CD14-positive monocyte (primary cell): ENCODE results near the gene LSG1. TPM values are rescaled to one million over a fixed set of nuclear protein-coding genes. Genes with fewer than 3 reads are reported as not detected.

Source experiments
- DNase-seq, 3 donors: peaks; one replicate each; pipeline ENCODE4 v3.0.0-alpha.2; 2011 to 2022
- H2AFZ ChIP-seq: 2 replicates; pipeline ENCODE4 v1.6.0; 2012; ENCODE audit warnings: mild to moderate bottlenecking, low read depth, low read length, inconsistent platforms; ENCODE audit not compliant: insufficient read depth, poor library complexity, severe bottlenecking
- H3K27ac ChIP-seq, 2 donors: 1 replicate in 1 of 2; 2 replicates in 1 of 2; pipeline ENCODE4 v1.5.1; 2012 to 2013; ENCODE audit warnings: low read length in 2 of 2, control low read depth in 1 of 2, inconsistent platforms in 1 of 2, low read depth in 1 of 2, mild to moderate bottlenecking in 1 of 2
- H3K27me3 ChIP-seq, 2 donors: one replicate each; pipeline versions ENCODE4 v1.6.0 to v1.6.1; 2011 to 2013; ENCODE audit warnings: low read length in 2 of 2; ENCODE audit not compliant: control insufficient read depth in 2 of 2, insufficient read depth in 2 of 2
- H3K36me3 ChIP-seq, 2 donors: replicated peaks in 1 of 2; 1 replicate in 1 of 2; 2 replicates in 1 of 2; pipeline versions ENCODE4 v1.5.1 to v1.6.1; 2012 to 2013; ENCODE audit warnings: low read length in 2 of 2, control low read depth in 1 of 2, inconsistent platforms in 1 of 2, mild to moderate bottlenecking in 1 of 2; ENCODE audit not compliant: insufficient read depth in 2 of 2, control insufficient read depth in 1 of 2
- H3K4me1 ChIP-seq, 2 donors: 1 replicate in 1 of 2; 2 replicates in 1 of 2; pipeline versions ENCODE4 v1.5.1 to v1.6.1; 2012 to 2013; ENCODE audit warnings: low read length in 2 of 2, control low read depth in 1 of 2, inconsistent platforms in 1 of 2, mild to moderate bottlenecking in 1 of 2, moderate library complexity in 1 of 2; ENCODE audit not compliant: insufficient read depth in 2 of 2, control insufficient read depth in 1 of 2
- H3K4me2 ChIP-seq: replicated peaks from 2 replicates; pipeline ENCODE3; 2012; ENCODE audit warnings: low read length, moderate library complexity, mild to moderate bottlenecking; ENCODE audit not compliant: poor library complexity, severe bottlenecking; ENCODE audit errors: extremely low read depth
- H3K4me3 ChIP-seq, 3 experiments: fragments of 200-600 bp in 1 of 3; sonication (generic) in 1 of 3; replicated peaks in 1 of 3; 1 replicate in 2 of 3; 2 replicates in 1 of 3; pipeline ENCODE4 v1.5.1; 2011 to 2013; ENCODE audit warnings: low read length in 3 of 3, mild to moderate bottlenecking in 3 of 3, control low read depth in 2 of 3, low read depth in 2 of 3, inconsistent platforms in 1 of 3, moderate library complexity in 1 of 3
- H3K79me2 ChIP-seq: 2 replicates; pipeline ENCODE4 v1.6.0; 2012; ENCODE audit warnings: mild to moderate bottlenecking, control low read depth, inconsistent platforms, low read length, moderate library complexity; ENCODE audit not compliant: insufficient read depth
- H3K9ac ChIP-seq: 2 replicates; pipeline ENCODE4 v1.6.0; 2017; ENCODE audit warnings: low read length, mild to moderate bottlenecking; ENCODE audit not compliant: insufficient read depth, poor library complexity, severe bottlenecking
- H3K9me3 ChIP-seq, 2 donors: replicated peaks in 1 of 2; 1 replicate in 1 of 2; 2 replicates in 1 of 2; pipeline versions ENCODE4 v1.5.1 to v1.6.1; 2012 to 2013; ENCODE audit warnings: low read length in 2 of 2, control low read depth in 1 of 2; ENCODE audit not compliant: control insufficient read depth in 1 of 2, insufficient read depth in 1 of 2
- H4K20me1 ChIP-seq: 2 replicates; pipeline ENCODE4 v1.6.0; 2012; ENCODE audit warnings: mild to moderate bottlenecking, low read length, control low read depth, moderate library complexity; ENCODE audit not compliant: insufficient read depth
- H3K27ac Mint-ChIP-seq, 7 donors: one replicate each; pipeline ENCODE4 v1.8.0; 2020; ENCODE audit warnings: mild to moderate bottlenecking in 7 of 7, mixed read lengths in 7 of 7, moderate library complexity in 6 of 7, inconsistent platforms in 2 of 7
- H3K27me3 Mint-ChIP-seq, 3 donors: one replicate each; pipeline ENCODE4 v1.8.0; 2021 to 2022; ENCODE audit warnings: low read depth in 3 of 3, mild to moderate bottlenecking in 3 of 3, mixed read lengths in 3 of 3, moderate library complexity in 3 of 3, inconsistent platforms in 1 of 3
- H3K36me3 Mint-ChIP-seq, 2 donors: one replicate each; pipeline ENCODE4 v1.8.0; 2020; ENCODE audit warnings: mixed read lengths in 2 of 2, inconsistent platforms in 1 of 2, mild to moderate bottlenecking in 1 of 2
- H3K4me1 Mint-ChIP-seq: one replicate; pipeline ENCODE4 v1.8.0; 2020; ENCODE audit warnings: mild to moderate bottlenecking, mixed read lengths
- H3K4me3 Mint-ChIP-seq, 2 donors: one replicate each; pipeline ENCODE4 v1.8.0; 2020; ENCODE audit warnings: mild to moderate bottlenecking in 2 of 2, mixed read lengths in 2 of 2, moderate library complexity in 1 of 2
- H3K9me3 Mint-ChIP-seq, 7 donors: one replicate each; pipeline ENCODE4 v1.8.0; 2020 to 2022; ENCODE audit warnings: mixed read lengths in 7 of 7, mild to moderate bottlenecking in 6 of 7, moderate library complexity in 6 of 7, inconsistent platforms in 2 of 7
- WGBS: methylation state at CpG from one replicate; pipeline ENCODE4 v1.1.5; 2013; ENCODE audit warnings: missing lambda C conversion rate; ENCODE audit not compliant: insufficient coverage; 5-methylcytosine and 5-hydroxymethylcytosine counted together
- intact Hi-C, 2 donors: fragments of 100-400 bp; cut with micrococcal nuclease; formaldehyde crosslinking; loops; one replicate each; pipeline versions ENCODE4 v1.15.0 to v1.15.1; 2023
- polyA plus RNA-seq, 3 donors: library from polyadenylated mRNA; depleted of rRNA in 1 of 3; unstranded in 2 of 3; stranded (reverse) in 1 of 3; fragments of 300-500 nt in 2 of 3; fragments of >200 nt in 1 of 3; fragmentation: Illumina TruSeq in 2 of 3; gene quantifications; 1 replicate in 2 of 3; 2 replicates in 1 of 3; pipeline ENCODE4 v1.2.3, GENCODE V29; 2012 to 2021
- TF ChIP-seq, protein P1 (sequence below): fragments of 200-600 bp; IDR thresholded peaks from one replicate; pipeline ENCODE4 v1.8.0; 2022; ENCODE audit warnings: antibody characterized with exemption, mild to moderate bottlenecking

Gene LSG1
- polyA plus RNA-seq, 3 donors, result 6.7 to 30.9 (median 9.9) TPM

DNA sequence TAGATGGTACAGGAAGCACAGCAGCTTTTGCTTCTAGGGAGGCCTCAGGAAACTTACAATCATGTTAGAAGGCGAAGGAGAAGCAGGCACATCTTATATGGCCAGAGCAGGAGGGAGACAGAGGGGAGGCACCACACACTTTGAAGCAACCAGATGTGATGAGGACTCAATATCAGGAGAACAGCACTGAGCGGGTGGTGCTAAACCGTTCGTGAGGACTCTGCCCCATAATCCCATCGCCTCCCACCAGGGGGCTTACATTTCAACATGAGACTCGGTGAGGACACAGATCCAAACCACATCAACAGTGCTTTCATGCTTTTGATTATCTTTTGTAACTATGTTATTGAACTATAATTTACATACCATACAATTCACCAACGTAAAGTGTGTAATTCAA lies 31.2 kb downstream of the LSG1 start:
- no peak overlapping the region for H3K27ac Mint-ChIP-seq
- H3K27me3 ChIP-seq, result no peaks in the 10 kb centered on the region

DNA sequence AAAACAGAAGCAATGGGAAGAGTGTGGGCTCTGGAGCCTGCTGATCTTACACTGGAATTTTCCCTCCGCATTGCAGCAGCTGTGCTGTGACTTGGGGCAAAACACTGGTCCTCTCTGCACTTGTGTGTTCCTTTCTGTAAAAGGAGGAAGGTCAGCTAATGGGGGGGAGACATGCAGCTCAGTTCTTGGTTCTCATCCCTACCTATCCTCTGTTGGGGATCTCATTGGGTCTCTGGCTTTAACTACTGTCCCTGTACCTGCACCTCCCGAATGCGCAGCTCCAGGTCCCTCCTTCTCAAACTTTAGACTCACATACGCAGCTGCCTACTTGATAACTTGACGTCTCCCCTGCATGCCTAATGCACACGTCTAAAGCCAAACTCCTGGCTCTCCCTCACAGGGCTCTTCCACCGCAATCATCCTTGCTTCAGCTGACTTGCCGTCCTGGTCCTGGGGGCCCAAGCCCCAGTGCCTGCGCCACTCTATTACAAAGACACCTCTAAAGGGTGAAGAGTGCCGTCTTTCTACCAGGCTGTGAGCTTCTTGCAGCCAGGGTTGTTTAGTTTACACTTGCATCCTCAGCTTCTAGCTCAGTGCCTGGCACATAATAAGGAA lies 32.9 kb downstream of the LSG1 start:
- DNase-seq, result no peak
- no peak overlapping the region for H2AFZ ChIP-seq
- intact Hi-C loops, result no loop called here
- H3K4me1 Mint-ChIP-seq, result peaks cover 6% of the 10 kb centered on the region
- H3K27ac ChIP-seq, result no peak overlapping the region
- no peaks in the 10 kb centered on the region for H3K27me3 ChIP-seq
- H3K27ac Mint-ChIP-seq, result peak overlapping the region in 1 of 7 donors; percentile 17
- peaks cover 44 to 52% of the 10 kb centered on the region in 2 donors for H3K36me3 ChIP-seq
- H3K27me3 Mint-ChIP-seq, result peaks cover 0 to 7% (median 0%) of the 10 kb centered on the region in 3 donors
- H3K4me2 ChIP-seq, result no peak overlapping the region
- H4K20me1 ChIP-seq, result no peaks in the 10 kb centered on the region
- H3K79me2 ChIP-seq, result no peaks in the 10 kb centered on the region
- no peak overlapping the region for H3K4me3 Mint-ChIP-seq
- H3K9ac ChIP-seq, result no peak overlapping the region
- no peaks in the 10 kb centered on the region for H3K9me3 ChIP-seq
- H3K9me3 Mint-ChIP-seq, result no peaks in the 10 kb centered on the region
- 97% methylated on average over 8 of the region's 10 CpGs for WGBS
- H3K4me1 ChIP-seq, result no peaks in the 10 kb centered on the region
- TF ChIP-seq, protein P1, sequence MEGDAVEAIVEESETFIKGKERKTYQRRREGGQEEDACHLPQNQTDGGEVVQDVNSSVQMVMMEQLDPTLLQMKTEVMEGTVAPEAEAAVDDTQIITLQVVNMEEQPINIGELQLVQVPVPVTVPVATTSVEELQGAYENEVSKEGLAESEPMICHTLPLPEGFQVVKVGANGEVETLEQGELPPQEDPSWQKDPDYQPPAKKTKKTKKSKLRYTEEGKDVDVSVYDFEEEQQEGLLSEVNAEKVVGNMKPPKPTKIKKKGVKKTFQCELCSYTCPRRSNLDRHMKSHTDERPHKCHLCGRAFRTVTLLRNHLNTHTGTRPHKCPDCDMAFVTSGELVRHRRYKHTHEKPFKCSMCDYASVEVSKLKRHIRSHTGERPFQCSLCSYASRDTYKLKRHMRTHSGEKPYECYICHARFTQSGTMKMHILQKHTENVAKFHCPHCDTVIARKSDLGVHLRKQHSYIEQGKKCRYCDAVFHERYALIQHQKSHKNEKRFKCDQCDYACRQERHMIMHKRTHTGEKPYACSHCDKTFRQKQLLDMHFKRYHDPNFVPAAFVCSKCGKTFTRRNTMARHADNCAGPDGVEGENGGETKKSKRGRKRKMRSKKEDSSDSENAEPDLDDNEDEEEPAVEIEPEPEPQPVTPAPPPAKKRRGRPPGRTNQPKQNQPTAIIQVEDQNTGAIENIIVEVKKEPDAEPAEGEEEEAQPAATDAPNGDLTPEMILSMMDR, result no peak
- peaks cover 46 to 49% of the 10 kb centered on the region in 2 donors for H3K36me3 Mint-ChIP-seq
- no peak overlapping the region for H3K4me3 ChIP-seq

More for the DNA sequence above, 31.2 kb downstream of the LSG1 start:
- Mint-ChIP-seq H3K4me1 (peaks cover 6% of the 10 kb centered on the region), H3K9me3 (no peaks in the 10 kb centered on the region), H3K4me3 (no peak overlapping the region), H3K36me3 (peaks cover 60 to 64% of the 10 kb centered on the region in 2 donors), H3K27me3 (peaks cover 0 to 2% (median 0%) of the 10 kb centered on the region in 3 donors)
- no peak overlapping the region for H2AFZ ChIP-seq
- no peak overlapping the region for H3K9ac ChIP-seq
- no peaks in the 10 kb centered on the region for H3K4me1 ChIP-seq
- intact Hi-C loops, result no loop called here
- no peaks in the 10 kb centered on the region for H3K9me3 ChIP-seq
- no peaks in the 10 kb centered on the region for H4K20me1 ChIP-seq
- DNase-seq, result no peak
- TF ChIP-seq, protein P1, result peak; percentile 27
- H3K4me3 ChIP-seq, result no peak overlapping the region
- H3K36me3 ChIP-seq, result peaks cover 60 to 68% of the 10 kb centered on the region in 2 donors
- H3K79me2 ChIP-seq, result no peaks in the 10 kb centered on the region
- H3K27ac ChIP-seq, result no peak overlapping the region
- no peak overlapping the region for H3K4me2 ChIP-seq
- WGBS, result 64% methylated on average over 5 of the region's 7 CpGs
